Renal pelvis (tissue), 4 donors: ENCODE data around the gene ADCK1. TPM values are rescaled to one million over a fixed set of nuclear protein-coding genes. Genes with fewer than 3 reads are reported as not detected.
"Not testable (repeated sequence)": the region's sequence is repeated elsewhere in the genome, so short reads cannot be mapped to it uniquely, and the experiment has no call there.

Experiments
- DNase-seq: peaks from one replicate; pipeline ENCODE4 v3.0.0-alpha.2; 2013
- polyA plus RNA-seq, 3 donors: library from polyadenylated mRNA; unstranded; fragments of 120-200 nt; gene quantifications; one replicate each; pipeline ENCODE4 v1.2.1, GENCODE V29; 2013; ENCODE audit not compliant: insufficient read length in 3 of 3

Gene ADCK1
- polyA plus RNA-seq, 3 donors, result 10.0 to 14.4 (median 11.5) TPM

DNA sequence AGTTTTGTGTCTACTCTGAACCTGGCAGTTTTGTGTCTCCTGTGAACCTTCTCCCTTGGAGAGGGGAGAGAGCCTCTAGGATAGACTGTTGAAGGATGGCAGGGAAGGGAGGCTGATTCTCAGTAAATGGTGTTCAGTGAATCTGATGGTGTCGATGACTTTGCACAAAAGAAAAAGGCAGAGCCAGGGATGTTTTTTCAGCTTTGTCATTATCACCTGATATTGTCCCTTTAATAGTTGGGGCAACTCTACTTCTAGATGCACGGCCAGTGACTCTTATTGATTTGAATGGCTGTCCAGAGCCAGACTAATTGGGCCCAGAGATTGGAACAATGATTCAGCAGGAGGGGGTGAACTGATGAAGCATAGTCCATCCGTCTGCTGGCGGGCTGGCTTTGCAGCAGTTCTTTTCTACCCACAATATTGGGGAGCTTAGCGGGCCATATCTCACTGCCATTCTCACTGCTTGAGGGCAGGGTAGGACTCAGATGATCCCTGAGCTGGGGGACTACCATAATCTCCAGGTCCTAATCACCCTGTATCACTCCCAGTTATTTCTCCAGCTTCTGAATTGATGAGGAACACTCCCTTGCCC lies 93.1 kb downstream of the ADCK1 start:
- DNase-seq, result no peak

DNA sequence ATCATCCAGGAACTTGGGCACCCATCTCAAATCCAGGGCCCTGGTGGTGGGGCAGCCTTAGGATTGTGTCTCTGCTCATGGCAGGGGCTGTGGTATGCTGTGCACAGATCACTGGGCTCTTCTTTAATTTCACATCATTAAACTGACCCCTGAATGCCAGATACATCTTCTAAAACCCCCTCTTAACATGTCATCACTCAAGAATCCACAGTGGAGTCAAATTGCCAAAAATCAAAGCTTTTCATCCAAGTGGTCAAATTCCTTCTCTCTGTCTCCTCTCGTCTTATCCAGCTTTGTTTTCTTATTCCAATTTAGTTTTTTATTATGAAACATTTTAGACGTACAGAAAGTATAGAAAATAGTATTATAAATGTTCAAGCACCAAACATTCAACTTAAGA lies 97.5 kb downstream of the ADCK1 start:
- no peak for DNase-seq

DNA sequence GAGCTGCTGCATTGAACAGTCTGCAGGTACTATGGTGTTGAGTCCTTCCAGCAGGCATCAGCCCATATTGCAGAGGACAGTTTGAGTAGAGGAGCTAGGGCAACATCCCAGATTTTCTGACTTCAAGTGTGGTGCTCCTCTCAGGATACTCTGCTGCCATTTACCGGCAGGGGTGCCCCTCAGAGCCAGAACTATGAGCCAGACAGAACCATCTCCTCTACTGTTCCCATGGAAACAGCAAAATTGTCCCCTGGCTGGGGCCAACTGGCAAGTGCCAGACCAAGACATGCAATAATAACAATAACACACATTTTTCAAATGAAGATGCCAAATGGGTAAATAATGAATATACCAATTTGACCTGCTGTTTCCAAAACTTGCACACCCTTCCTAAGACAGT lies 102.9 kb downstream of the ADCK1 start:
- no peak for DNase-seq

DNA sequence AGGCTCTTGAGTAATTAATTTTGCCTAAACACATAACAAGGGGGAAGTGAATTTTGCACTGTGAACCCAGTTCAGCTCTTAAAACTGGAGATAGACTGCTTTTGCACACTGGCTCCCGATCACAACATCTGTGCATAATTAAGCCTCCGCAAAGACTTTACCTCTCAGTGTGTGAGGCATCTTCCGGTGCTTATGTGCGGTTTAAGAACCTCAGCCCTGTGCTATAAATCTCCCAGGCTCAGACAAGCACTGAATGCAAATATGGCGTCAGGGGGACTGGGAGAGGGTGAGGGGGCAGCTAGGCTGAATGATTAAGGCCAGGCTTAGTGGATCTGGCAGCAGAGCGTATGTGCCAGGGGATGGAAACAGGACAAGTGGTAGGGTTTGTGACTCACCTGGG lies 103.3 kb downstream of the ADCK1 start:
- DNase-seq, result no peak

DNA sequence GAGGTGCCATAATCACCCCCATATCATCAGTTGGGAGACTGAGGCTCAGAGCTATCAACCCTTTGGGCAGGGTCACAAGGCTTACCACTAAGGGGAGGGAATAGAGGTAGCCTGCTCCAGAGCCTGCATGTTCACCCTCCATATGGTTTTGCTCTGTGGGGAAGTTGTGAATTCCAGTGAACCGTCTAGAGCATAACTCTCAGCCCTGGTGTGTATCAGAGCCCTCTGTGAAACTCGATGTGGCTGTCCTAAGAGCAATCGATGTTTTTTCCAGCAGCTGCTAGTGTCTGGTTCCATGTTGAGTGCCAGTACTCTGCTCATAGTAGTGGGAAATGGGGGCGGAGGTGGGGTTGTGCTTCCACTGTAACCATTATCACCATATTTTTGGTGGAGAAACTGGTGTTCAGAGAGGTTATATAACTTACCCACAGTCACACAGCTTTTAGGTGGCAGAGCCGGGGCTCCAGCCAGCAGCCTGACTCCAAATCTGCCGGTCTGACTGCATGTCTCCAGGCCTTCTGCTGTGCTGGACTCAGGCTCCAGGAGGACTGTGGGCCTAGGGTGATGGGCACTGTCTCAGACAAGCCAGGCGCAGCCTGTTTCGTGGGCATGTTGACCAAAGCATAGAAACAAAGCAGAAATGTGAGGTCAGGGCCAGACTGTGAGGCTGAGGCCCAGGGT lies 104.2 kb downstream of the ADCK1 start:
- no peak for DNase-seq

DNA sequence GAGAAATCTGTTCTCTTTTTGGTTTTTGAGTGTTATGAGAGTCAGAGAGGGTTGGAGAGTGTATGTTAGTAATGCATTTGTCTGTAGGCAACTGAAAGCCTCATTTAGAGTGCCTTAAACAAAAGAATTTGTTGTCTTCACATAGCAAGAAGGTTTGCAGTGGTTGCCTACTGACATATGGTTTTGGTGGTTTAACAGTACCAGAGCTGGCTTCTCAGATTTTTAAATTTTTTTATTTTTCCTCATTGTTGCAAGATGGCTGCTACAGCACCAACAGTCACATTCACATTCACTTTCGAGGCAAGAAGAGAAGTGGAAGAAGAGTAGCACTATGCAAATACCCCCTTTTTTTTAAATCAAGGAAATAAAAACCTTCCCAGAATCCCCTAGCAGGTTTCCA lies 106.5 kb downstream of the ADCK1 start:
- DNase-seq, result no peak

DNA sequence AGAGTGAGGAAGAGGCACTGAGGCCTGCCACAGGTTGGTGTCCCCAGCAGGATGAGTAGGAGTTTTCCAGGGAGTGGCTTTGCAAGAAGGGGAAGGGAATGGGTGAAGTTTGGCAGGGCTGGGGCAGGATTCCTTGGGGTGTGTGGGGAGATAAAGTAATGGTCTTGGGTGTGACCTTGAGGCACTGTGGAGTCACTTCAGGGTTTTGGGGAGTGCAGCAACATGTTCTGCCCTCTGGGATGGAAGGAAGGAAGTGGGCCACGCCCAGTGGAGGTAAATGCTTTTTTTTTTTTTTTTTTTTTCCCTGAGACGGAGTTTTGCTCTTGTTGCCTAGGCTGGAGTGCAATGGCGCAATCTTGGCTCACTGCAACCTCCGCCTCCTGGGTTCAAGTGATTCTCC lies 108.9 kb downstream of the ADCK1 start:
- DNase-seq, result no peak

DNA sequence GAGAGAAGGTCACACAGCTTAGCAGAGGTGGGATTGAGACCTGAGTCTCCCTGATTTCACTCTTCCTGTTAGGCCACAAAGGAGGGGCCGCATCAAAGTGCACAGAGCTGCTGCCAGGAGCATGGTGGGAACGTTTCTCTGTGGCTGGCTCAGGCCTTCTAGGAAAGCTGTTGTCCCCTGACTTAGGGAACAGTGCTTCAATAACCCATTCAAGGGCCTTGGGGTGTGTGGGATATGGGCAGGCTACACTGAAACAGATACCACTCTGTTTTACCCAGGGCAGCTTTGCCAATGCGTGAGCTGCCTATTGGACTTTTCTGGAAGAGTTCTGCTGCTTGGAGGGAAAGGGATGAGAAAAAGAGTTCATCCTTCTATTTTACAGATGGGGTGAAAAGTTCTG lies 110.0 kb downstream of the ADCK1 start:
- no peak for DNase-seq

DNA sequence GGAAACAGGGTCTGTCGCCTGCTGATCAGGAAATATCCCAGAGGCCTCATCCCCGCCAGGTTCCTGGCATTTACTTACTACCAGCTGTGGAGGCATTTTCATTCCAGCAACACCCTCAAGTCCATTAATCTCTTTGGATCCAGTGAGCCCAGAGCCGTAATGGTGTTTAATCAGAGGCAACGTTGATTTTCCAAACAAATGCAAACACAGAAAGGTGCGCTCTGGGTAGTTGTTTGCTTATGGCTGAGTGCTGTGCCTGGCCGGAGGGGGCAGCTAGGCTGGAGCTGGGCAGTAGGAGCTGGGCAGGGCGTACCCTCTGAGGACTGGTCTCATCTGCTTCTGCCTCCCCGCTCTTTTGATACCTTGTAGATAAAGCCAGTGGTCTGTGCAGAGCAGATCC lies 110.6 kb downstream of the ADCK1 start:
- no peak for DNase-seq

DNA sequence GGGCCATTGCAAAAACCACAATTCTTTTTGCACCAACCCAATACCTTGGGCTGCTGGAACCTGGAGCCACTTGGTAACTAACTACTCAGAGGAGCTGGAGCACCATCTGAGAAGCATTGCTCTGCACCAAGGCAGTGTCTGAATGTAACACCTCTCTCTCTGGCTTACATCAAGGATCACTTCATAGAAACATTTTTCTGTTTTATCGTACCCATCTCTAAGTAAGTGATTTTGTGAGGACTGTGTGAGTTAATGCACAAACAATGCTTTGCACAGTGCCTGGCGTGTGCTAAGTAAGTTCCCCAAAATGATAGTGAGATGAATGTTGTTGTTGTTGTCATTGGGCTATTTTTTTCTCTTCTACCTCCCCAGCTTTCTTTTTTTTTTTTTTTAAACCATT lies 111.4 kb downstream of the ADCK1 start:
- DNase-seq, result no peak

DNA sequence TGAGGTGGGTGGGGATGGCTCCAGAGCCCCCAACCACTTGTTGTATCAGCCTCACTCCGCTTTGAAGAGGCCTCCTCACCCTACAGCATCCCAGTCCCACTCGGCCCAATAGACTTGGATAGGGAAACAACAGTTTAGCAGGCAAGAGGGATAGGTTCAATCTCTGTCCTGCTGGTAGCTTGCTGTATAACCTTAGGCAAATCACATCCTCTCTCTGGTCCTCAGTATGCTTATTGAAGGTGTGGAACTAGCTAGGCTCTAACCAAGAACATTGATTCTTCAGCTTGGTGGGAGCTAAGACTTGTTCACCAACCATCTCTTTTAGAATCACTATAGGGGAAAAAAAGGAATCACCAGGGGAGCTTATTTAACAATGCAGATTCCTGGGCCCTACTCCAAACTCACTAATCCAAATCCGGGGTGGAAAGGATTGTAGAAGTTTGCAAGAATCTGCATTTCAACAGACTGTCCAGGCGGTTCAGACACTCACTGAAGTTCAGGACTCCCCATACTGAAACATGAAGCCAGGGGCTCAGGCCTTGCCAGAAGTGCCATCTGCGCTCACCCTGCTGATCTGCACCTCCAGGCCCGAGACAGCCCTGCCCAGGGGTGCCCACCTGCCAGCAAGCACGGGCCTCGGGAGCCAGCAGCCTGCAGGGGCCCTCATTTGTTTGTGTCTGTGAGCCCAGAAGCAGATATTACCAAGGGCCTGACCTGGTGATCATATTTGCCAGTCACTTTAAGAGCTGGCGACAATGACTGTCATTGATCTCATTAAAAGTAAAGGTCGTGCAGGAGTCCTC lies 113.0 kb downstream of the ADCK1 start:
- no peak for DNase-seq

DNA sequence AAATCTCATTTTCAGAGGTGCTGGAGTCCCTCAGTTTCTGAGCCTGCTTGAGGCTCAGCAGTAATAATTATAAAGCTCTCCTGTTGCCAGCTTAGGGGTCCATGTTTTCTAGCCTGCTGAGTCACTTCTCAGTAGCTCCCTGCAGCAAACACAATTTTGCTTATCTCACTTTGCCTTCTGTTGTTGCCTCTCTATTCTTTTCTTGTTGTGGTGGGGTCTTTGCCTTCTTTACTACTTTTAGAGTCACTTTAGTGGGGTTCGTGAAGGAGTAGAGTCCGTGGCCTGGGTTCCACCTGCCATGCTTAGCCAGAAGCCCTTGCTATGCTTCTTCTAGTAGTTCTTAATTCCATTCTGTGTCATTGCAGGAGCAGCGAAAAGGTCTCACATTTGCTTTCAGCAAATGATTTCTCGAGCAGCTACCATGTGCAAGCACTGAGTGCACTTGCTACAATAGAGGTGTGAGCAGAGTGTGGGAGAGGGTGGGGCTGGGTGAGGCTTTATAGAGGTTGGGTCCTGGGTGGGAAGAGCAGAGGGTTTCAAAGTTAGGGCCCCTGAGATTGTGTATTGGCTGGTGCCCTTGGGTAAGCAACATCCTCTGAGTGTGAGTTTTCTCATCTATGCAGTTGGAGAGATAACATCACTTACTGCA lies 114.3 kb downstream of the ADCK1 start:
- no peak for DNase-seq

DNA sequence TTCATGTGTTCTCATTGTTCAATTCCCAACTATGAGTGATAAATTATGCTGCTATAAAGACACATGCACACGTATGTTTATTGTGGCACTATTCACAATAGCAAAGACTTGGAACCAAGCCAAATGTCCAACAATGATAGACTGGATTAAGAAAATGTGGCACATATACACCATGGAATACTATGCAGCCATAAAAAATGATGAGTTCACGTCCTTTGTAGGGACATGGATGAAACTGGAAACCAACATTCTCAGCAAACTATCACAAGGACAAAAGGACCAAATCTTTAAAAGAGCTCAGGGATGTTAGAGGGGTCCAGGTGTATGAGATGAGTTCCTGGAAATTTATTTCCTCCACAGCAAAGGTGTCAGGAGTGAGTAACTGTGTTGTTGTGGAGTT lies 115.5 kb downstream of the ADCK1 start:
- not testable (repeated sequence) for DNase-seq

DNA sequence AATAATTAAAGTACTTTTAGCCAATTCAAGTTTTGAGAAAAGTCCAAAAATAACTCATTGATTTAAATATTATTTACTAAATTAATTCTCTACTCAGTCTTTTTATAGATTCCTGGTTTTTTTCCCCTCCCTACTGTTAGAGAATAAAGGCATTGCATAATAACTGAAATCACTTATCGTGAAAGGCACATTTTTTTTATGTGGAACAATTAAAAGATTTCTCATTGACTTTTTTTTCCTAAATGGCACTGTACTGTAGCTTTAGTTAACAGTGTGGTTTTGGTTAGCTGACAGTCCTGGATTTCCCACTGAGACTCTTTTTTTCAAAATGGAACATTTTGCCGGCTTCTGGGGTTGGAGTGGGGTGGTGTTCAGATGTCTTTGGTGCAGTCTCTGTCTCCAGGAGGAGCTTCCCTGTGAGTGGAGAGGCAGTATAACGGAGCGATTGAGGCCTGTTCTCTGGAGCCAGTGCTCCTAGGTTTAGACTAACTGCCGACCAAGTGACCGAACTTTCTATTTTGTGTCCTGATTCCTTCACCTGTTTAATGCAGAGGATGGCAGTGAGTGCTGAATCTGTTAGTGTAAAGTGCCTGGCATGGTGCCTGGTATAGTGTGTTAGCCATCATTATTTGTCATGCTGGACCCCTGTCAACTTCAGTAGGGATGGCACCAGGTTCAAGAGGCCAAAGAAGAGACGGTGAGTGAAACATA lies 117.7 kb downstream of the ADCK1 start:
- DNase-seq, result no peak

DNA sequence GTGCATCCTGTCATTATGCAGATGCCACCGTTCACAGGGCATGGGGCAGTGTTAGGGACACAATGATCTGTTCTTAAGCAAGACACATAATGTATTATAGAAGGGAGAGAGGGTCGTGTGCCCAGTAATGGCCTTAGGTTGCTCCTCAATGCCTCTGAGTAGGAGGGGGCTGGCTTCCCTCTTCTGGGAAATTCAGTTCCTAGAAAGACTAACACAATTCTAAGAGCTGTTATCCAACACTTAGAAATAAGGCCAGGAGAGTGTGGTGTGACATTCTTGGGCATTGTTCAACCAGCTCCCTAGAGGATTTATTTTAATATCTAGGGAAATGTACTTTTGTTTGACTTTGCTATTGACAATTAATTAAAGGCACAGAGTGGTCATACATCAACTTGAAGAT lies 118.5 kb downstream of the ADCK1 start:
- no peak for DNase-seq

DNA sequence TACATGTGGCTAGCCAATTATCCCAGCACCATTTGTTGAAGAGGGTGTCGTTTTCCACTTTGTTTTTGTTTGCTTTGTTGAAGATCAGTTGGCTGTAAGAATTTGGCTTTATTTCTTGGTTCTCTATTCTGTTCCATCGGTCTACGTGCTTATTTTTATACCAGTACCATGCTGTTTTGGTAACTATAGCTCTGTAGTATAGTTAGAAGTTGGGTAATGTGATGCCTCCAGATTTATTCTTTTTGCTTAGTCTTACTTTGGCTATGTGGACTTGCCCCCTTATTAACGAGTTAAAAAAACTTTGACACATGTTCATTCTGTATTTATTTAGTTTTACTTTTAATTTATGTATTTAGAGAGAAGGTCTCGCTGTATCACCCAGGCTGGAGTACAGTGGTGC lies 120.4 kb downstream of the ADCK1 start:
- no peak for DNase-seq

DNA sequence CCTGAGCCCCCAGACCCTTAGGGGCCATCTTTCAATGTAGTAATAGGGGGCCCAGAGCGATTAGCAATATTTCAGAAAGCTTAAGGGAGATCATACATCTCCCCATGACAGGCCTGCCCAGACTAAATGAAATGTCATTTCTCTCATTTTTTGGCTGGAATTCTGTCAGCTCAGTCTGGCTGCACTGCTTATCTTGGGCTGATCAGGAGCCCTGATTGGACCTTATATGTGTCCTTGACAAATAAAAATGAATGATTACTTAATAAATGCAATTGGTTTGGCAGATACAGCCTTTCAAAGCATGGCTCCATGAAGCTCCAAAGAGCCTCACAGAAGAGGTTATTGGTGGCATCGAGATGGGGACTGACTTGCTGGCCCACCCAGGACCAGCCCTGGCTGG lies 121.9 kb downstream of the ADCK1 start:
- DNase-seq, result no peak

DNA sequence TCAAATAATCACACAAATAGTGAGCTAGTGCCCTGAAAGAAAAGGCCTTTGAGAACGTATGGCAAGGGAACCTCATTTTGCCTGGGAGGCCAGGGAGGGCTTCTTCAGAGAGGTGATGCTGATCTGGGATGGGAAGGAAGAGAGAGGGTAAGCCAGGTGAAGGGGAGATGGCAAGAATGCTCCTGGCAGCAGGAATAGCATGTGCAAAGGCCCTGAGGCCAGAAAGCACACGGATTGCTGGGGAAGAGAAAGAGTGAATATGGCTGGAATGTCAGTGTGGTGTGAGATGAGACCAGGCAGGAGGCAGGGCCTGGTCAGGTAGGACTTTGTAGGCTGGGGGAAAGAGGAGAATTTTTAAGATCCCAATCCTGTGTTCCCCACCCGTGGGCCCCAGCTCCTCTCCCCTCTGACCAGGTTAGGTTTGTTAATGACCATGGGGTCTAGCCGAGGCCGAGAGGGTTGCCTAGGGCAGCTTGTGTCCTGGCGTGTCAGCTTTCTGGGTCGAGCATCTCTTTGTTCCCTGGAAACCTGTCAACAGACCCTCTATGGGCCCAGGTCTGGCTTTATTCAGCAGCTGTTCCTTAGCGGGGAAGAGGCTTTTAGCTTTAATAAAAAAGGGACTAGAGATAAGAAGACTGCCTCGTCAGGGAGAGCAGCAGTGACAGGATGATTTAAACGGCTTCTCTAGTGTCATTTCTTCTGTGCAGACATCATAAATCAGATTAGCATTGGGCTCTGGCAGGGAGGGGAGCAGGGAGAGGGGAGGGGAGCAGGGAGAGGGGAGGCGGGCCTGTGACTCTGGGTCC lies 123.4 kb downstream of the ADCK1 start:
- DNase-seq, result peak; percentile 73

DNA sequence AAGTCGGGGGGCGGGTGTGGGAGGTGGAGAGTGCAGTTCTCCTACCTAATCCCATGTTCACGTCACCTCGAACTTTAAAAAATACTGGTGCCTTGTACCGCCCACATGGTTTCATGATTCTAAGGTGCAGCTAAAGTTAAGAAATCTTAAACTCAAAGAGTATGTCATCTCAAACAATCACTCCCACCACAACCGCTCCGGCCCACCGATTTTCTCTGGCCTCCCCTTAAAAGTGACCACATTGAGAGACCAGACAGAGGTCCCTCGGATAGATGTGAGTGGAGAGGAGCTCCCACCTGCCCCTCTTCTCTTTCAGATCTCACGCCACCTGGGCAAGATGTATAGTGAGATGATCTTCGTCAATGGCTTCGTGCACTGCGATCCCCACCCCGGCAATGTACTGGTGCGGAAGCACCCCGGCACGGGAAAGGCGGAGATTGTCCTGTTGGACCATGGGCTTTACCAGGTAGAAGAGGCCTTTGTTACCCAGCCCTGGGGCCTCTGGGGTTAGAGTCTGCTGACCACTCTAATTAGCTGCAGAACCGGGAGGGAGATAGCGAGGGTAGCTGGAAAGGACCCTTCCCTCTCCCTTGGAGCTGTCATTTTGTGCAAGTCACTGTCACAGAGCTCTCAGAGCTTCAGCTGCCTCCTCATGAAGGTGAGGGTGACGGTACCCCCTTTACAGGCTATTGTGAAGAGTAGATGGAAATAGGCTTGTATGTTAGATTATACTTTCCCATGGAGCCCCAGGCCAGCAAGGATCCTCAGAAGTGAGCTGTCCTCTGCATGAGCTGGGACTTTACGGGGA lies 124.4 kb downstream of the ADCK1 start:
- peak; percentile 52 for DNase-seq

DNA sequence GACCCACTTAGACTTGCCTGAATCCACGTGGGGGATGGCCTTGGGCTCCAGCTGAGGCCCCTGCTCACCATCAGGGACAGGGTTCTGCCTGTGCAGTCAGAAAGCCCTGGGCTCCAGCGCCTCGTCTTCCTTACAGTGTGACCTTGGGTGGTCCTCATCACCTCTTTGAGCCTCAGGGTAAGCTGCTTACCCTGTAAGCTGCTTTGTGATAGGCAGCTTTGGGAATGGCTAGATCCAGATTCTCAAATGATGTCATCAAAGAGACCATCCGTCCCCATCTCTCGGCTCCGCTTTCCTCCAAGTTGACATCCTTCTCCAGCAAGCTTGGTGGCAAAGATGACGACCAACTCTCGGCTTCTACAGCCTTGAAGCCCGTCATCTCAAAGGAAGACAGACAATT lies 127.0 kb downstream of the ADCK1 start:
- no peak for DNase-seq
